ENCODE measurements around the gene MAGI1.

Gene MAGI1

DNA sequence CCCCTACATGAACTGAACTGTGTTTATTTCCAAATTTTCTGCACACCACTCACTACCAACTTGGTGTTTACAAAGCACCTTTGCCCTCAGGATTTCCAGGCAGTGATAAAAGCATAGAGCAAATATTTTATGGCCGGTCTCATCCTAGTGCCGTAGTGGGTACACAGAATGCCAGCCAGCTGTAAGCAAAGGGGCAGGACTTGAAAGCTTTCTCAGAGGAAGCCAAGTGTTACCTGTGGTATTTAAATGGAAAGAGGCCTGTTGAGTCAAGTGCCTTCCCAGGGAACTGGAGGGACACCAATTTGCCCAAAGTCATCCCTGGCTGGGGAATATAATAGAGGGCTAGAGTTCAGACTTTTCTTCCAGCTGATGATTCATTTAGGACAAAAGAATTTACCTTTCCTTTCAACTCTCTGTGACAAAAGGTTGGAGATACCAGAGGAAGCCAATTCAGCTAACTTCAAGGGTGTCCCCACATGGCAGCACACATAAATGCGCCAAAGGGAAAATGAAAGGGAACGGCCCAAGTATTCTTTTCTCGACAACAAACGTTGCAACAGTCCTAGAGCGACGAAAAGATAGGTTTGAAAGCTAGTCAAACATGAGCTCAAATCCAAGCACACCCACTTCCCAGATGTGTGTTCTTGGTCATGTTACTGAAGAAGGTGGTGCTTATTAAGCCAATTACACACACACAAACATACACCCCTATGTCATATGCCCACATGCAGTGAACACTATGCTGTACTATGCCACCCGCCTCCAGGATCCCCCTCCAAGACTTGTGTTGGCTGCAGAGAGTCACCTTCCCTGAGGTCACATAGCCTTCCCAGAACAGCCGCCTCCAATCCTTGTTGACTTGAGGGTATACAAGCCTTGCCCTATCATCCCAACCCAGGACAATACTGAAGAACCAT lies 27.7 kb downstream of the MAGI1 start:
- DNase-seq = no peak

DNA sequence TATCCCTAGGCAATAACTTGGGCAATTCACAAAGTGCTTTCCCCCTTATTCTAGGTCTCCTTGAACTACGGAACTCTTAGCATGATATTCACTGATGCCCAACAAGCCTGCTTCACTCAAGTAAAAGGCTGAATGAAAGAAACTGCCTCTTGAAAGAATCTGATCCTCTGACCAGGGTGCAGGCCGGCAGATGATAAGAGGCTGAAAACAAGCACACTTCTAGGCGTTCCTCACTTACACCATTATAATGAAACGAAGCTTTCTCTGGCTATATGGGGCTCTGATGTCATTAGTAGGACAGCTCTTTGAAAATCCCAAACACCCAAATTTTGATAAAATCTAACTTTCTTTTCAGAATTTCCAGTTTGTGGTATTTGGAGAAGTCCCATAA lies 28.4 kb downstream of the MAGI1 start:
- no peak for DNase-seq

- no peak for DNase-seq
These were observed 34.5 kb downstream of the MAGI1 start for GRCh38 chr3:66004244-66004643.

DNA sequence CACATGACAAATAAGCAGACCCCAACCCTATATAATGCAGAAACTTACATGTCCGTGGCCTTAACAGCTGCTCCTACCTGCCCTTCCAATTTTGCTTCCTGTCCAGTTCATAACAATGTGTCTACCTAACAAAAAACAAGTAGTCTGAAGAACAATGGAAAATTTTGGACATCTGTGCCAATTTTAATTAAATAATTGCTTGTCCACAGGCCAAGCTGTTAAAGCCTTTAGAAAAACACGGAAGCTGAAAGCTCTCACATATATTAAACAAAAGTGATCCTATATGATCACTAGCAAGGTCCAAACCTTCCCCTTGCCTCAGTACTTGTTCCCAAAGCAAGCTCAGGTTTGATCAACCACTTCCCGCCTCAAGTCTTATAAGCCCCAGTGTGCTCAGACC lies 37.1 kb downstream of the MAGI1 start:
- DNase-seq = no peak

GRCh38 chr3:66000506-66000905 lies 38.2 kb downstream of the MAGI1 start:
- DNase-seq = no peak

GRCh38 chr3:65999606-66000005 lies 39.1 kb downstream of the MAGI1 start:
- DNase-seq = no peak

DNA sequence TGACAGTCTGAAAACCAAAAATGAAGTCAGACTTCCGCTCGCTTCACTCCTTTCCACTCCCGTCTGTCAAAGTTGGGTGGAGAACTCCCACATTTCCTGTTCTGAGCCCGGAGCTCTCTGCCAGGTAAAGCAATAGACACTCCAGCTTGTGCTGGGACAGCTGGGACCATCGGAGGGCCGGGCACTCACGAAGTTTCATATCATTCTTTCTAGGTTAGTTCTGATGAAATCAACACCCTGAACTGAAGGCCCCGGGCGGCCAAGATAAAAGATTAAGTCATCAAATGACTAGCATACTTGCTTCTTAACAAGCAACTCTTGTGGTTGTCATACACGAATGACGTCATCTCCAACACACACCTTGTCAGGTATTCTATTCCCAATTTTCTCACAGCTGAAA lies 42.1 kb downstream of the MAGI1 start:
- no peak for DNase-seq

GRCh38 chr3:65995515-65995914 lies 43.2 kb downstream of the MAGI1 start:
- DNase-seq = no peak

DNA sequence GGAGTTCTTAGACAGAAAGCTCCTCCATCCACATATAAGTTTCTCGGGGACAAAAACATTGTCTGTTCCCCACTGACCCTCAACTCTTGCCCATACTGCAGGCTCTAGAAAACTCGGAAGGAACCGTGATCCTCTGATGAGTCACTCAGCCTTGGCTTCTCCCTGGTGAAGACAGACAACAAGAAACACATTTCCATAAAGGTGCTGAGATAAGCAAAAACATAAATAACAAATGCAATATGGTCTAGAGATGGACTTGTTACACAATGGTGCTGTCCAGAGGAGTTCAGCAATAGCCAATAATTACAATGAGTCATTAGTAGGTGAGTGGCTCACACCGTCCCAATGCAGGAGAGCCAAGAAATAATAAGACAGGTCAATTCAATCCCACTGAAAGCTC lies 43.7 kb downstream of the MAGI1 start:
- no peak for DNase-seq

DNA sequence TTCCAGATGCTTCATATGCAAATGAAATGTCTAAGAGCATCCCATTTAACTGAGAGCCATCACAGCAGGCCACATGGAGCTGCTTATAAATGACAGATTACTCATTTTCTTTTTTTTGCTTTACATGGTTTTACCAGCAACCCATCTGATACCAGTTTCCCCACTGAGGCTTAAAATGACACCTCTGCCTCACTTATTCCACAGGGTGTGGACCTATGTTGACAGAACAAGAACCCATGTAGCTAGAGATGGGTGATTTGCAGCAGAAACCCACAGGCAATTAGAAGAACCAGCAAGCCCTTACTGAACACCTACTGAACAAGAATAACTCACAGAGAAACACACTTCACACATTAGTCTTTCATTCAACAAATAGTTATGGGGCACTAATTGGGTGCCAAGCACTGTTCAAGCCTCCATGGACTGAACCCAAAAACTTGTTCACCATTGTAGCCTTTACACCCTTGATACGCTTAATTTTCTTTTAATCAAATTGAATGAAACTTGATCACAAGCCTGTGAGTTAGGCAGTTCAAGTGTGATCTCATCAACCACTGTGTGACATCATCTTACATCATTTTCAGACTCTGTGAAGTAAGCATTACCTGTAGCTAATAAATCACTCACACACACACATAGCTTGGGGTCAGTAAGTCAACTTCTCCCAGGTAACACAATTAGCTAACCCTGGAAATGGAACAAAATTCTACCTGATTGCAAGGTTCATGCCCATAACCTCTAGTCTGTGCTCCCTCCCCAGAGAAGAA lies 45.4 kb downstream of the MAGI1 start:
- DNase-seq = no peak

GRCh38 chr3:65992106-65992505 lies 46.6 kb downstream of the MAGI1 start:
- DNase-seq = no peak

DNA sequence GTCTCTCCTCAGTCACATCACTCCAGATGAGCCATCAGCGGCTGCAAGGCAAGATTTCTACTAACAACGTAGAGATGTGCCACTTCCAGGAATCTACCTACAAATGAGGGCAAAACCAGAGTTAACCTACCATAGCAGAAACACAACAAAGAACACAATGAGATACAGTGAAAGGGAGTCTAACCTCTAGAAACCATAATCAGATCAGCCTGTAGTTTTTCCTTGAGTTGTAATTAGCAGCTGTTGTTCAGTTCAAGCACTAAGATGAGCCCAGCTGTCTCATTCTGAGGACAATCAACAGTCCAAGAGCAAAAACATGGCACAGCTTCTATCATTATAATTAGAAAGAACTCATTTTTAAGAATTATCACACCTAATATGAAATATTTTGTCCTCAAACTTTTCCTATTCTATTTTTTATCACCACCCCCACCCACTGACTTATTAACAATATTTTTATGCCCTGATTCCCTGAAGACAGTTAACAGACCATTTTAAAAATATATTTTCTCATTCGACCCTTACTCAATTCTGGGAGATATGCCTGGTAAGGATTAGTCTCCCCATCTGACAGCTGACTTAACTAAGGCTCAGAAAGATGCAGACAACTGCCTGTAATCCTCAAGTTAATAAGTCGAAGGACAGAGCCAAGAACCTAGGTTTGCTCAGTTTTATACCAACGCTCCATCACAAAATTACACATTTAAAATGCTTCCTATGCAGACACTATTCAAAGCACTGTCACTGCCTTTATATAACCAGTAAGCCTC lies 50.1 kb downstream of the MAGI1 start:
- no peak for DNase-seq

GRCh38 chr3:65986285-65986684 lies 52.4 kb downstream of the MAGI1 start:
- DNase-seq = no peak

DNA sequence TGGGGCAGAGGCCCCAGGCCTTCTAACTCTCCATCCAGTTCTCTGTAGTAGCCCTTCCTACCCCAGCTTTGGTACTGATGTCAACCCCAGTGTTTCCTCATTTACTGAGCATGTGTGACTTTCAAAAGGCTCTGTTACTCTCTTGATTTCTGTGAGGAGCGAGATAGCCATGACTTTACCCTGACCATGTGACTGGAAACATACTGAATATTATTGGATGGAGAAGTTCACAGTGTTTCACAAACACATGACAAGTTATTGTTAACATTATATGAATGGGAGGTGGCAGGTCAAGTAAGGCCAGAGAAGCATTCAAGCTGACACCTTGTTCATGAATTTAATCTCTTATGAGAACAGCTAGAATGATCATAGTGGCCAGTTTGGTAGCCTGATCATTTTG lies 53.7 kb downstream of the MAGI1 start:
- DNase-seq = no peak

- DNase-seq = no peak
These were observed 55.6 kb downstream of the MAGI1 start for GRCh38 chr3:65983100-65983499.

DNA sequence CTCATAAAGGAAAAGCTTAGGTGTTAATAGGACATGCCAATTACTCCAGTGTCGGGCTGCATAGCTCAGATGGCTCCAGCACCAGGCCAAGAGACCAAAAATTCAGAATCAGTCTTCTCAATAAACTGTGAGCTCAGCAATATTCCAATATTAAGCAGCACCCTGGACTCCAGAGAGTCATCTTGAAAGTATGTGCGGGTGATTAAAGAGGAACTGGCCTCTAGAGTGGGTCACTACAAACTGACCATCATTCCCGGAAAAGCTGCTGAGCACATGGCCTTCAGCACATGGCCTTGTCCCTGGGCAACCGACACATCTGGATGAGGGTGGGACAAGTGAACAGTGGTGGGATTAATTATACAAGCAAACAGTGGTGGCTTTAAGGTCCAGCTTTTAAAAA lies 59.0 kb downstream of the MAGI1 start:
- DNase-seq = no peak

DNA sequence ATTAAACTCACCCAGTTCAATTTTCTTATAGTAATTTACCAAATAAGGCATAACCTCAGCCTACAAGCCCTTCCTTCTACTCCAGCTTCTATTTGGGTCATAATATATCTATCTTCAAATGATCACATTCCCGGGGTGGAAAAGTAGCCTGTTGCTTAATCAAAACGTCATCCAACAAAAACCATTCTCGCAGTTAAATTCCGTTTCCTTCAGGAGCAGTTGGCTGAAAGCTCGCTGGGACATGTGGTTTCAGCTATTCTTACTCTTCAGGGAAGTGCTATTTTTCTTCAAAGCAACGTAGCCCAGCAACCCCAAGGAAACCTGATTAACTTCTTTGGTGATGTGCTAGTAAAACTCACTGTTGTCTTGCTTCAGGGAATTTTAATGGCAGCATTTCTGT lies 59.6 kb downstream of the MAGI1 start:
- no peak for DNase-seq

DNA sequence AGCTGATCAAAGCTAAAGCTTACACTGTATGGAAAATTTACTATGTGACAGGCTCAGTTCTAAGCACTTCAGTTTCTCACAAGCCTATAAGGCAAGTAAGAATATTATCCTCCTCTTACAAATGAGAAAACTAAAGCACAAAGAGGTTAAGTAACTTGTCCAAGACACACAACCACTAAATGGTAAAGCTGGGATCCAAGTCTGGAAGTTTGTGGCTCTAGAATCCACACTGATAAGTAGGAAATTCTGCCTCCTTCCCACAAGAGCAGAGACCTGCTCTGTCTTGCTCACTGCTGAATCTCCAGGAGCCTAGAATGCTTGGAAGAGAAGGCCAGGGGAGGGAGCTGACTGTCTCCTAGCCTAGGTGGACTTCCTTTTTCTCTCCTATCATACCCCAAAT lies 60.6 kb downstream of the MAGI1 start:
- DNase-seq = no peak

DNA sequence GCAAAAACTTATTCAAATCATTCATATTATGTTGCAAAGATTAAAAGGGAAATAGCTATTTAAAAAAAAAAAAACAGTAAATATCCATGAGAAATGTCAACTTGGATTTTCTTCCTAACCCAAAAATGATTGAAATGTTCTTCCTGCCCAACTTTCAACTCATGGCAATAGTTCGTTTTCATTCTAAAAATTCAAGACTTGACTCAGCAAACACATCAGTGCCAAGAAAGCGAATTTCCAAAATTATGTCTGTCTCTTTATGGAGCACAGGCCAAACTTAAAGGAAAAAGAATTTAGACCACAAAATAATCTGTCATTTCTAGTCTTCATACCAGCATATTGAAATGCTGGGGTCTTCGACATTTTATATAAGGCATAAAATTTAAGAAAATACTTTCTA lies 63.7 kb downstream of the MAGI1 start:
- DNase-seq = no peak

DNA sequence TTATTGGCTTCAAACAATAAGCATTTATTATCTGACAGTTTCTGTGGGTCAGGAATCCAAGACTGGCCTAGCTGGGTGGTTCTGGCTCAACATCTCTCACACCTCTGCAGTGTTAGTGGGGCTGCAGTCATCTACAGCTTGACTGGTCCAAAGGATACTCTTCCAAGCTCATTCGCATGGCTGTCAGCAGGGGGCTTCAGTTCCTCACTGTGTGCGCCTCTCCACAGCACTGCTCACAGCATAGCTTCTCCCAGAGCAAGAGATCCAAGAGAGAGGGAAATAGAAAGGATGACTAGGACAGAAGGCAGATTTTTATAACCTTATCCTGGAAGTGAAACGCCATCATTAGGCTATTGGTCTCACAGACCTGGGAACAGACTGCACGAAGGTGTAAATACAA lies 64.2 kb downstream of the MAGI1 start:
- no peak for DNase-seq

DNA sequence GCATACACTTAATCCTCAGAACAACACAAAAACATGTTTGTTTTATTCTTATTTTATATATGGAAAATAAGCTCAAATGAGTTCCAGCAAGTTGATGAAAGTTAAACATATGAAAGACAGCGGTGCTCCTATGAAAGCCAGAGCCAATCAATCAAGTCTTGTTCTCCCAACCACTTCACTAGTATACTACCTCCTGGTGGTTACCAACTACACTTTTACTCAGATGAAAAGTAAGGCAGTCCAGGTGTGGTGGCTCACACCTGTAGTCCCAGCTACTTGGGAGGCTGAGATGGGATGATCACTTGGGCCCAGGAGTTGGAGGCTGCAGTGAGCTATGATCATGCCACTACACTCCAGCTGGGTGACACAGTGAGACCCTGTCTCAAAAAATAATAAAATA lies 66.0 kb downstream of the MAGI1 start:
- DNase-seq = no peak

DNA sequence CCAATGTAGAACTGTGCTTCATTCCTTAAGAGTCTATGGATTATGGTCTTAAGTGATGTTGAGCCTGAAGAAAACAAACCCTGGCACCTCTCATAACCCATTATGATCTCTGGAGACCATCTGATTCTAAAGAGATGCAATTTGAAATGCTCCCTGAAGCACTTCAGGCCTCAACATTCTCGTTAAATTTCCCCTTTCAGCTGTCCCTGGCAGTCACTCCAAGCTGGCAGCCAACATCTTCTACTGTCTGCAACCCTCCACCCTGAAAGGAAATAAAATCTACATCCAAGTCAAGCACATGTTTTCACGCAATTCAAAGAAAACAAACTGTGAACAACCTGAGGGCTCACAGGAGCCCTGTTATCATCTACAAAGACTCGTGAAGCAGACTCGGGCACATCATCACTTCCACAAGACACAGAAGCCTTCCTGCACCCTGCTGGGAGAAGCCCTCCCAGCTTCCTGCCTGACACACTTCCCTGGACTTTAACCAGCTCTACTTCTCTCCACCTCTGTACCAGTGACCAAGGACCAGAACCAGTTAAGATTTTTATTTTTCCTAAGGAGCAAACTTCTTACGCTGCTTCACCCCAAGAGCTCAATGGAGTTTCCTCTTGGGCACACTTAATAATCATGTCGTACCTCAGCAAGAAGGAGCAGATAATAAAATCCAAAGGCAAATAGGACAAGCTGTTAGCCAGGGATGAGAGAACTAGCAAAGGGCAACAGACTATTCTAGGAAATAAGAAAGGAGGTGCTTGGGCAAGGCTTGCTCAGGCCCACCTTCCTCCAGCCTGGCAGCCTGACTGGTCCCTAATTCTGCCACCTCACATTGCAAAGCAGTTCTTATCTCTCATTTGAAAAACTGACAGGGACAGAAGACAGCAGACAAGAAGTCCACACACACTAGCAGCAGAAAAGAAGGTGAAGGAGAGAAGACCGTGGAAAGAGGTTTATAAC lies 67.1 kb downstream of the MAGI1 start:
- no peak for DNase-seq

All from Kasumi-1 (cell line).